ENCODE results near the gene FSIP1. TPM values are rescaled to one million over a fixed set of nuclear protein-coding genes. Genes with fewer than 3 reads are reported as not detected.

The FSIP1 gene
- total RNA-seq, 1 donor = 3.6 TPM

DNA sequence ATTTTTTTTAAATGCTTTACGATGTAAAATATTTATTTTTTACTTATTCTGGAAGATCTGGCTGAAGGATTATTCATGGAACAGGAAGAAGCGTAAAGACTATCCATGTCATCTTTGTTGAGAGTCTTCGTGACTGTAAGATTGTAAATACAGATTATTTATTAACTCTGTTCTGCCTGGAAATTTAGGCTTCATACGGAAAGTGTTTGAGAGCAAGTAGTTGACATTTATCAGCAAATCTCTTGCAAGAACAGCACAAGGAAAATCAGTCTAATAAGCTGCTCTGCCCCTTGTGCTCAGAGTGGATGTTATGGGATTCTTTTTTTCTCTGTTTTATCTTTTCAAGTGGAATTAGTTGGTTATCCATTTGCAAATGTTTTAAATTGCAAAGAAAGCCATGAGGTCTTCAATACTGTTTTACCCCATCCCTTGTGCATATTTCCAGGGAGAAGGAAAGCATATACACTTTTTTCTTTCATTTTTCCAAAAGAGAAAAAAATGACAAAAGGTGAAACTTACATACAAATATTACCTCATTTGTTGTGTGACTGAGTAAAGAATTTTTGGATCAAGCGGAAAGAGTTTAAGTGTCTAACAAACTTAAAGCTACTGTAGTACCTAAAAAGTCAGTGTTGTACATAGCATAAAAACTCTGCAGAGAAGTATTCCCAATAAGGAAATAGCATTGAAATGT is 186.1 kb downstream of the FSIP1 start:
- H3K9me3 ChIP-seq (ENCODE audit: low read depth, low read length) = no peaks in the 10 kb centered on the region
- H4K20me1 ChIP-seq (ENCODE audit: insufficient read depth, low read length) = peaks cover 33% of the 10 kb centered on the region
- no peak overlapping the region for H3K4me2 ChIP-seq (ENCODE audit: insufficient read depth, low read length)
- H3K4me3 ChIP-seq (ENCODE audit: insufficient read depth, low read length) = no peak overlapping the region
- peak overlapping the region; percentile 48 for H3K27ac ChIP-seq (ENCODE audit: low read depth, low read length)
- no peak overlapping the region for H2AFZ ChIP-seq (ENCODE audit: low read length)
- no peaks in the 10 kb centered on the region for H3K27me3 ChIP-seq (ENCODE audit: insufficient read depth, low read length)
- no peaks in the 10 kb centered on the region for H3K4me1 ChIP-seq (ENCODE audit: insufficient read depth, low read length)
- DNase-seq (ENCODE audit: insufficient read length, low spot score, missing footprints) = no peak
- TF ChIP-seq, protein P1, sequence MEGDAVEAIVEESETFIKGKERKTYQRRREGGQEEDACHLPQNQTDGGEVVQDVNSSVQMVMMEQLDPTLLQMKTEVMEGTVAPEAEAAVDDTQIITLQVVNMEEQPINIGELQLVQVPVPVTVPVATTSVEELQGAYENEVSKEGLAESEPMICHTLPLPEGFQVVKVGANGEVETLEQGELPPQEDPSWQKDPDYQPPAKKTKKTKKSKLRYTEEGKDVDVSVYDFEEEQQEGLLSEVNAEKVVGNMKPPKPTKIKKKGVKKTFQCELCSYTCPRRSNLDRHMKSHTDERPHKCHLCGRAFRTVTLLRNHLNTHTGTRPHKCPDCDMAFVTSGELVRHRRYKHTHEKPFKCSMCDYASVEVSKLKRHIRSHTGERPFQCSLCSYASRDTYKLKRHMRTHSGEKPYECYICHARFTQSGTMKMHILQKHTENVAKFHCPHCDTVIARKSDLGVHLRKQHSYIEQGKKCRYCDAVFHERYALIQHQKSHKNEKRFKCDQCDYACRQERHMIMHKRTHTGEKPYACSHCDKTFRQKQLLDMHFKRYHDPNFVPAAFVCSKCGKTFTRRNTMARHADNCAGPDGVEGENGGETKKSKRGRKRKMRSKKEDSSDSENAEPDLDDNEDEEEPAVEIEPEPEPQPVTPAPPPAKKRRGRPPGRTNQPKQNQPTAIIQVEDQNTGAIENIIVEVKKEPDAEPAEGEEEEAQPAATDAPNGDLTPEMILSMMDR (IDR thresholded peaks at IDR 0.05; ENCODE audit: extremely low read depth, low read depth, low read length) = no peak
- H3K79me2 ChIP-seq (ENCODE audit: insufficient read depth, low read length) = no peaks in the 10 kb centered on the region
- H3K36me3 ChIP-seq (ENCODE audit: insufficient read depth, low read length) = peaks cover 50% of the 10 kb centered on the region

- H3K4me1 ChIP-seq (ENCODE audit: insufficient read depth, low read length) = no peaks in the 10 kb centered on the region
- no peak overlapping the region for H2AFZ ChIP-seq (ENCODE audit: low read length)
- H3K27me3 ChIP-seq (ENCODE audit: insufficient read depth, low read length) = no peaks in the 10 kb centered on the region
- peak overlapping the region; percentile 48 for H3K27ac ChIP-seq (ENCODE audit: low read depth, low read length)
- TF ChIP-seq, protein P1 (IDR thresholded peaks at IDR 0.05; ENCODE audit: extremely low read depth, low read depth, low read length) = no peak
- no peak for DNase-seq (ENCODE audit: insufficient read length, low spot score, missing footprints)
- H4K20me1 ChIP-seq (ENCODE audit: insufficient read depth, low read length) = peaks cover 41% of the 10 kb centered on the region
- no peaks in the 10 kb centered on the region for H3K9me3 ChIP-seq (ENCODE audit: low read depth, low read length)
- peak overlapping the region; percentile 37 for H3K4me2 ChIP-seq (ENCODE audit: insufficient read depth, low read length)
- no peak overlapping the region for H3K4me3 ChIP-seq (ENCODE audit: insufficient read depth, low read length)
- no peaks in the 10 kb centered on the region for H3K79me2 ChIP-seq (ENCODE audit: insufficient read depth, low read length)
- peaks cover 60% of the 10 kb centered on the region for H3K36me3 ChIP-seq (ENCODE audit: insufficient read depth, low read length)
Observed at GRCh38 chr15:39595338-39596221, 187.1 kb downstream of the FSIP1 start.

GRCh38 chr15:39594446-39595337 is 187.9 kb downstream of the FSIP1 start:
- Histone ChIP-seq H3K27ac (ENCODE audit: low read depth, low read length) (peak overlapping the region; percentile 48), H3K4me1 (ENCODE audit: insufficient read depth, low read length) (no peaks in the 10 kb centered on the region), H3K4me3 (ENCODE audit: insufficient read depth, low read length) (no peak overlapping the region), H4K20me1 (ENCODE audit: insufficient read depth, low read length) (peaks cover 49% of the 10 kb centered on the region), H3K9me3 (ENCODE audit: low read depth, low read length) (no peaks in the 10 kb centered on the region), H3K36me3 (ENCODE audit: insufficient read depth, low read length) (peaks cover 69% of the 10 kb centered on the region), H3K27me3 (ENCODE audit: insufficient read depth, low read length) (no peaks in the 10 kb centered on the region), H2AFZ (ENCODE audit: low read length) (no peak overlapping the region), H3K79me2 (ENCODE audit: insufficient read depth, low read length) (no peaks in the 10 kb centered on the region), H3K4me2 (ENCODE audit: insufficient read depth, low read length) (no peak overlapping the region)
- TF ChIP-seq, protein P1 (IDR thresholded peaks at IDR 0.05; ENCODE audit: extremely low read depth, low read depth, low read length) = no peak
- DNase-seq (ENCODE audit: insufficient read length, low spot score, missing footprints) = no peak

Measured in osteoblast (primary cell).